Activated CD4-positive, alpha-beta T cell treated with anti-CD3 and anti-CD28 coated beads, Interleukin-2, amount 50 U/mL, for 48 hours (primary cell): Measurements from ENCODE around the gene PSMG4.

Source experiments
- DNase-seq, 2 experiments: peaks; one replicate each; pipeline ENCODE4 v3.0.0-alpha.2; 2020

PSMG4 gene

GRCh38 chr6:3252861-3253596 lies 5.7 kb upstream of the PSMG4 start:
- no peak for DNase-seq

DNA sequence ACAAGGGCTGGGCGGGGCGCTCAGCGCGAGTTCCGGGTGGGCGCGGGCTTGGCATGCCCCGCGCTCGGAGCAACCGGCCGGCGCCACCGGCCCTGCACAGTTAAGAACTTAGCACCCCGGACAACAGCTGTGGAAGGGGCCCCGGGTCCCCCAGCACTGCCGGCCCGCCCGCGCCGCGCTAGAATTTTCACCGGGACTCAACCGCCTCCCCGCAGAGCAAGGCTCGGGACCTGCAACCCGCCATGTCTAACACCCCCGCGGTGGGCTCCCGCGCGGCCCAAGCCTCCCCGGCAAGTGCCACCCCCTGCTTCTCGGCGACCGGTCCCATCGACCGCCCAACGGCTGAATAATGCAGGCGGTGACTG lies 5.2 kb upstream of the PSMG4 start:
- no peak for DNase-seq

GRCh38 chr6:3258201-3258600 lies 546 bp upstream of the PSMG4 start:
- DNase-seq, result no peak

- peak; percentile 33 to 45 for DNase-seq
Measured at GRCh38 chr6:3259491-3259958, 778 bp downstream of the PSMG4 start.

DNA sequence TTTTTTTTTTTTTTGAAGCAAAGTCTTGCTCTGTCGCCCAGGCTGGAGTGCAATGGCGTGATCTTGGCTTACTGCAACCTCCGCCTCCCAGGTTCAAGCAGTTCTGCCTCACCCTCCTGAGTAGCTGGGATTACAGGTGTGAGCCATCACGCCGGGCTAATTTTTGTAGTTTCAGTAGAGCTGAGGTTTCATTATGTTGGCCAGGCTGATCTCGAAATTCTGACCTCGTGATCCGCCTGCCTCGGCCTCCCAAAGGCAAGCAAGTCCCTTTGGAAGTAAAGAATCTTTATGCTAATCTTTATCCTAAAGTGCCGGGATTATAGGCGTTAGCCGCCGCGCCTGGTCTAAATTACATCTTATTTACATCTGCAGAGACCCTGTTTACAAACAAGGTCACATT lies 1.5 kb downstream of the PSMG4 start:
- DNase-seq, result no peak

DNA sequence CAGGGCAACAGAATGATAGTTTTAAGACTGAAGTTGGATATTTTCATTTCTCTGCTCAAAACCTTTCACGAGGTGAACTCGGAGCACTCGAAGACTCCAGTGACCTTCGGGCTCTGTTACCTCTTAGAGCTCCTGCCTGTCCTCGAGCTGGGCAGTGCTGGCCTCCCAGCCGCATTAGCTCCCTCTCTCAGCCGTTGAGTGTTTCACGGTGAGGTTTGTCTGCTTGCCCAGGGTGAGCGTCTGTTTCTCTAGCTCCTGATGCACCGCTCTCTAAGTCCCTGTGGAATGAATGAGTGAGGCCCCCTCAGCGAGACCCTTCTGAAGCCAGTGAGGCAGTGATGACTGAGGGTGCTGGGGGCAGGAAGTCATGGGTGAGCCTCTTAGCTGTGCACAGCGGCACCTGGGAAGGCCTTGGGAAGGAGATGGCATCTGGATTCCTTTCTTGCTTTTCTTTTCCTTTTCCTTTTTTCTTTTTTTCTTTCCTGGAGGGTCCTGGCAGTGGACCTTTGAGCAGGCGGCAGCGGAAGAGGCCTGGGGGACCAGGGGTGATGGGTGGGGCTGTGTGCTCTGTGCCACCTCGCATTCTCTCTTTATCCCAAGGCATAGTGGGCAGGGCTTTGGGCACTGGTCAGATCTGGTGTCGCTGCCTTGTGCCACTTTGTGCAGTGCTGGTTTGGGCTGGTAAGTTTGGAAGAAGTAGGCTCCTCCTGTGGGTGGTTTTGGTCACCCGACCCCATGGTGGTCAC lies 2.2 kb downstream of the PSMG4 start:
- no peak for DNase-seq

DNA sequence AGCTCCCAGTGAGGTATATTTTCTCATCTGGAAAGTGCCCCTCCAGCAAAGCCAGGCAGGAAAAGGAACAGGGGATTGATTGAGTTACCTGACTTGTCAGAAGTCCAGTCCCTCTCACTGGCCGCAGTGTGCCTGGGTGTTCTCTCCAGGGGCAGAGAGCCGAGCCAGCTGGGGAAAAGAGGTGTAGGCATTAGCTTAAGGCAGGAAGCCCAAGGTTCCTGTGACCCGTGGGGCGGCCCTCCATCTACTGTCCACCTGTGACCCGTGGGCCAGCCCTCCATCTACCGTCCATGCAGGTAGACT lies 2.7 kb downstream of the PSMG4 start:
- no peak for DNase-seq

DNA sequence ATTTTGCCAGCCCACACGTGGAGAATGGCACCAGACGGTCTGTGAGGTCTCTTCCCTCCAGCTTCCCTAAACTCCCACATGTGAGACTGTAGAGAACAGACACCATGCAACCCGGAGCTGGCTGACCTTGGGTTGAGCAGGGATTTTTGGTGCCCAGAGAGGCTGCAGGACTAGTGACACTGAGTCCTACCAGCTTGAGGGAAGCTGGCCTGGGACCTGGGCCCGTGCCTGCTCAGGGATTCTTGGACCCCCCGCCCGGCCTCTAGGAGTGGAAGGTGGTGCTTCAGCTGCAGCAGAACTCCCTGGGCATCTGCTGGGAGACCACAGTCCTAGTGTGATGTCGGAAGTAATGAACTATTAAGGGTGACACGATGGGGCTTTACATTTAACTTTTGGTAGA lies 3.2 kb downstream of the PSMG4 start:
- no peak for DNase-seq

GRCh38 chr6:3263096-3263495 lies 4.3 kb downstream of the PSMG4 start:
- no peak for DNase-seq

- DNase-seq, result no peak
Measured at GRCh38 chr6:3264356-3264755, 5.6 kb downstream of the PSMG4 start.

GRCh38 chr6:3265671-3266070 lies 6.9 kb downstream of the PSMG4 start:
- DNase-seq, result no peak

DNA sequence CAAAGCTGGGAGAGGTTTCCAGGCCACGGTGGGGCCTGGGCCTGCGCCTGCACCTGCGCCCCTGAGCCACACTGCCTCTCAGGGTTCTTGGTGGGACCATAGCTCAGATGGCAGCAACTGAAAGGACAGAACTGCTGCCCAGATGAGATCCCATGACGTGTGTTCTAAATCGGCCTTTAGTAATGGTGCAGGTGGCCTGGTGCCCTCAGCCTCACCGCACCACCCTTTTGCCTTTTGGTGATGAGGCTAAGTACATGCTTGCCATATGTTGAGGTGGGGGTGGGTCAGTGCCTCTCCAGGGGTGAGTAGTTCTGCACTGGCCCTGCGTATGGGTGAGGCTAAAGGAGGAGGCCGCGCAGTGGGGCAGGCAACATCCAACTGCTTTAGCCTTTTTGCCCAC lies 7.4 kb downstream of the PSMG4 start:
- no peak for DNase-seq

DNA sequence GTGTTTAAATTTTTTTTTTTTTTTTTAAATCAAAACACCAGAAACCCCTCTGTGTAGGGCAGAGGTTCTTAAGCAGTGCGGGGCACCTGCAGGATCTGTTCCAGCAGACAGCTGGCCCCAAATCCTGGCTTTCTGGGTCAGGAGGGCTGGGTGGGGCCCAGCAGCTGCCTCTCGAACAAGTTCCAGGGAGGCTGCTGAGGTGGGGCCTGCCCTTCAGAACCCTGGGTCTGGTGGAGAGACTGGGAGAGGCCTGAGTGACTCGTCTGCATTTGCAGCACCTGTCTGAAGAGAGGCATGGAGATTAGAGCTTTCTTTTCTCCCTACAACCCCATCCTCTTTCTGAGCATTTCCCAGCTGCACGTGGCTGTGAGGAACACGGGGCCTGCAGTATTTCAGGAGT lies 8.4 kb downstream of the PSMG4 start:
- DNase-seq, result no peak

- no peak for DNase-seq
Measured at GRCh38 chr6:3268680-3269079, 9.9 kb downstream of the PSMG4 start.

DNA sequence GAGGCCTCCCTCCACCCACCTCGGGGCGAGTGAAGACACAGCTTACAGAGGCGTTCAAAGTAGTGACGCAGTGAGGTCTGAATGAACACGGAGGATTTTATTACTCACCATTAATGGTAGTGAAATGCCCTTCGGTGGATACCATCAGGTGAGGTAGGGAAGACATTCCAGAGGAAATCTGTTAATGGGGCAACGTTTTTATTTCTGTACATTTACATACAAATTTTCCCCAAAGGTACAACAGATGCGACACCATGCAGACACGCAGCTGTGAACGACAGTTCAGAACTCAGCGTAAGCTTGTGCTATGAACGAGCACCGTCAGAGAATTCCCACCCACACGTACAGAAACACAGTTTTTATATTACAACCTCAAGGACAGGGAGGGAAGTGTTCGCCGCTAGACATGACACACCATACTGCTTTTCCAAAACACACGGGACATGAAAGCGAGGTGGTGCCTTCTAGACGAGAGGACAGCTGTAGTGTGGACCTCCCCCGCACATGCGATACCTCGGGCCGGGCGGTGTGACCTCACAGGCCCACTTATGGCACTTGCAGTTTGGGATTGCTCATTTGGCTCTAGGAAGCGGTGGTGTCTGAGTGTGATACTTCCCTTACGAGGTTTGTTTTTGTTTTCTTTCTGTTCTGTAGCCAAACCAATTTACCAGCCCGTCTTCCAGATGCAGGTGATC lies 10.7 kb downstream of the PSMG4 start:
- DNase-seq, result peak; percentile 40 to 57

GRCh38 chr6:3270258-3270657 lies 11.5 kb downstream of the PSMG4 start:
- DNase-seq, result no peak

- DNase-seq, result no peak
Measured at GRCh38 chr6:3271756-3272155, 13.0 kb downstream of the PSMG4 start.

GRCh38 chr6:3272911-3273547 lies 14.3 kb downstream of the PSMG4 start:
- no peak for DNase-seq

GRCh38 chr6:3273707-3274521 lies 15.2 kb downstream of the PSMG4 start:
- no peak for DNase-seq

GRCh38 chr6:3276174-3277167 lies 17.7 kb downstream of the PSMG4 start:
- DNase-seq, result no peak

DNA sequence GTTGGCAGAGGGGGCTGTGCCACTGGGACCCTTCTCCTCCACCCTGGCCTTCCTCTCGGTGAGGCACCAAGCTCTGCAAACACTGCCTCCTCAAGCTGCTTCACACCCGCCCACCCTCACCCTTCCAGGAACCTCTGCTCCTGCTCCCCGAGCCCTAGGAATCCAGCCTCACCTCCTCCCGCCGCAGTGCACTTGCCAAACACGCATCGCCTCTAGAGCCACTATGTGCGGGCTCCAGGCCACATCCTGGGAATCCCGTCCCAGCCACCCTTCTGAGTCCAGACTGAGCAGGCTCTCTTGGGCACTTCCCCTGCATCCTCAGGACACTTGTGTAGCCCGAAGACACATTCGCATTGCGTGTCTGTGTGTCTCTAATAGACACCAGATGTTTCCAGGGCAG lies 18.5 kb downstream of the PSMG4 start:
- no peak for DNase-seq
